Vagina (tissue), 2 donors: Measurements from ENCODE around the gene BCL3. TPM values are rescaled to one million over a fixed set of nuclear protein-coding genes. Genes with fewer than 3 reads are reported as not detected.
"Not testable (repeated sequence)": the region's sequence is repeated elsewhere in the genome, so short reads cannot be mapped to it uniquely, and the experiment has no call there.

Source experiments
- DNase-seq, 2 donors: peaks; one replicate each; pipeline ENCODE4 v3.0.0-alpha.2; 2017; ENCODE audit errors: extremely low spot score in 2 of 2
- H3K27ac ChIP-seq: fragments of 200-600 bp; sonication (generic); one replicate; pipeline ENCODE4 v1.5.1; 2019
- H3K27me3 ChIP-seq: fragments of 200-600 bp; sonication (generic); one replicate; pipeline ENCODE4 v1.5.1; 2019
- H3K36me3 ChIP-seq, 2 donors: fragments of 200-600 bp; sonication (generic); one replicate each; pipeline ENCODE4 v1.5.1; 2017 to 2019
- H3K4me1 ChIP-seq: fragments of 200-600 bp; sonication (generic); one replicate; pipeline ENCODE4 v1.5.1; 2019
- H3K4me3 ChIP-seq, 2 donors: fragments of 200-600 bp; sonication (generic); 1 replicate in 1 of 2; 2 replicates in 1 of 2; pipeline ENCODE4 v1.5.1; 2016 to 2019
- H3K9me3 ChIP-seq: fragments of 200-600 bp; sonication (generic); one replicate; pipeline ENCODE4 v1.5.1; 2019
- POLR2A ChIP-seq, 2 donors: fragments of 450-650 bp; IDR thresholded peaks; one replicate each; pipeline ENCODE4 v1.6.1; 2017; ENCODE audit warnings: antibody characterized with exemption in 2 of 2, mild to moderate bottlenecking in 2 of 2, moderate library complexity in 2 of 2
- POLR2AphosphoS5 ChIP-seq, 2 donors: sonication (generic); formaldehyde crosslinking; IDR thresholded peaks; one replicate each; pipeline ENCODE4 v1.9.0; 2017; ENCODE audit warnings: antibody characterized with exemption in 2 of 2, mild to moderate bottlenecking in 2 of 2, low read depth in 1 of 2; ENCODE audit not compliant: insufficient read depth in 1 of 2
- intact Hi-C: fragments of 100-400 bp; cut with DNase I; formaldehyde crosslinking; loops from one replicate; pipeline ENCODE4 v1.15.1; 2023
- total RNA-seq: library from RNA; depleted of rRNA; stranded (reverse); fragments of >200 nt; gene quantifications from one replicate; pipeline ENCODE4 v1.2.3, GENCODE V29; 2016
- TF ChIP-seq, protein P1 (sequence below), 3 experiments: fragments of 450-650 bp in 2 of 3; fragments of 200-600 bp in 1 of 3; sonication (generic) in 1 of 3; IDR thresholded peaks; one replicate each; pipeline ENCODE4 v1.5.1; 2017 to 2019; ENCODE audit warnings: antibody characterized with exemption in 3 of 3, mild to moderate bottlenecking in 2 of 3, moderate library complexity in 2 of 3

The BCL3 gene
- total RNA-seq, 1 donor from 2014 or later: 86.9 TPM

GRCh38 chr19:44708940-44709339, 39.6 kb upstream of the BCL3 start:
- no peak overlapping the region for H3K4me3 ChIP-seq
- intact Hi-C loops: no loop called here
- H3K27ac ChIP-seq: no peak overlapping the region
- no peaks in the 10 kb centered on the region for H3K27me3 ChIP-seq
- H3K36me3 ChIP-seq: no peaks in the 10 kb centered on the region
- TF ChIP-seq POLR2A (IDR thresholded peaks at IDR 0.05): no peak
- TF ChIP-seq, protein P1, sequence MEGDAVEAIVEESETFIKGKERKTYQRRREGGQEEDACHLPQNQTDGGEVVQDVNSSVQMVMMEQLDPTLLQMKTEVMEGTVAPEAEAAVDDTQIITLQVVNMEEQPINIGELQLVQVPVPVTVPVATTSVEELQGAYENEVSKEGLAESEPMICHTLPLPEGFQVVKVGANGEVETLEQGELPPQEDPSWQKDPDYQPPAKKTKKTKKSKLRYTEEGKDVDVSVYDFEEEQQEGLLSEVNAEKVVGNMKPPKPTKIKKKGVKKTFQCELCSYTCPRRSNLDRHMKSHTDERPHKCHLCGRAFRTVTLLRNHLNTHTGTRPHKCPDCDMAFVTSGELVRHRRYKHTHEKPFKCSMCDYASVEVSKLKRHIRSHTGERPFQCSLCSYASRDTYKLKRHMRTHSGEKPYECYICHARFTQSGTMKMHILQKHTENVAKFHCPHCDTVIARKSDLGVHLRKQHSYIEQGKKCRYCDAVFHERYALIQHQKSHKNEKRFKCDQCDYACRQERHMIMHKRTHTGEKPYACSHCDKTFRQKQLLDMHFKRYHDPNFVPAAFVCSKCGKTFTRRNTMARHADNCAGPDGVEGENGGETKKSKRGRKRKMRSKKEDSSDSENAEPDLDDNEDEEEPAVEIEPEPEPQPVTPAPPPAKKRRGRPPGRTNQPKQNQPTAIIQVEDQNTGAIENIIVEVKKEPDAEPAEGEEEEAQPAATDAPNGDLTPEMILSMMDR (IDR thresholded peaks at IDR 0.05): no peak
- TF ChIP-seq POLR2AphosphoS5 (IDR thresholded peaks at IDR 0.05; ENCODE audit: insufficient read depth in 1 of 2, low read depth in 1 of 2): no peak
- no peaks in the 10 kb centered on the region for H3K4me1 ChIP-seq
- H3K9me3 ChIP-seq: no peaks in the 10 kb centered on the region
- no peak for DNase-seq

- H3K9me3 ChIP-seq, H3K36me3 ChIP-seq, H3K27me3 ChIP-seq, H3K4me3 ChIP-seq, DNase-seq, H3K27ac ChIP-seq, intact Hi-C loops, H3K4me1 ChIP-seq: not testable (repeated sequence)
Observed at GRCh38 chr19:44709434-44710266, 38.9 kb upstream of the BCL3 start.

DNA sequence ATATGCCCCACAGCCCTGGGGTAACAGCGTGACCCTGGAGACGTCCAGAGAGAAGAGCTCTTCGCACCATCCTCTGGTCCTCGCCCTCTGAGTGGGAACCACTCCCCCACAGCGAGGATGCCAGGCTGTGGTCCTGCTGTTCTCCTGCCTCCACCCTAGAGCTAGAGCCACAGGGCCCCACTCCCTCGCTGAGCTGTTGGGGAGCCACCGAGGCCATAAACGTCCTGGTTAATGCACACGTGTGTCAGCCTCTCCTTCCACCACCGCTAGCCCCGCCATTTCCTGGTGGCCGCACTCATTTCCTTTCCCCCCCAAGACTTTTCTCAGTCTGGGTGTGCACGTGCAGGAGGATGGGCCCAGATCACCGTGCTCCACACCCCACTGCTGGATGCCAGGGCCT, 38.0 kb upstream of the BCL3 start:
- intact Hi-C loops: no loop called here
- Histone ChIP-seq H3K27ac (no peak overlapping the region), H3K9me3 (no peaks in the 10 kb centered on the region), H3K27me3 (no peaks in the 10 kb centered on the region), H3K36me3 (no peaks in the 10 kb centered on the region), H3K4me3 (no peak overlapping the region), H3K4me1 (no peaks in the 10 kb centered on the region)
- no peak for DNase-seq
- TF ChIP-seq, protein P1 (IDR thresholded peaks at IDR 0.05): no peak
- no peak for TF ChIP-seq POLR2A (IDR thresholded peaks at IDR 0.05)
- TF ChIP-seq POLR2AphosphoS5 (IDR thresholded peaks at IDR 0.05; ENCODE audit: insufficient read depth in 1 of 2, low read depth in 1 of 2): no peak

GRCh38 chr19:44712864-44713515, 35.5 kb upstream of the BCL3 start:
- TF ChIP-seq POLR2AphosphoS5 (IDR thresholded peaks at IDR 0.05; ENCODE audit: insufficient read depth in 1 of 2, low read depth in 1 of 2) (no peak), POLR2A (IDR thresholded peaks at IDR 0.05) (no peak)
- TF ChIP-seq, protein P1 (IDR thresholded peaks at IDR 0.05): no peak
- Histone ChIP-seq H3K36me3 (no peaks in the 10 kb centered on the region), H3K4me1 (peaks cover 7% of the 10 kb centered on the region), H3K4me3 (no peak overlapping the region), H3K27ac (no peak overlapping the region), H3K27me3 (no peaks in the 10 kb centered on the region), H3K9me3 (no peaks in the 10 kb centered on the region)
- intact Hi-C loops: no loop called here
- no peak for DNase-seq

DNA sequence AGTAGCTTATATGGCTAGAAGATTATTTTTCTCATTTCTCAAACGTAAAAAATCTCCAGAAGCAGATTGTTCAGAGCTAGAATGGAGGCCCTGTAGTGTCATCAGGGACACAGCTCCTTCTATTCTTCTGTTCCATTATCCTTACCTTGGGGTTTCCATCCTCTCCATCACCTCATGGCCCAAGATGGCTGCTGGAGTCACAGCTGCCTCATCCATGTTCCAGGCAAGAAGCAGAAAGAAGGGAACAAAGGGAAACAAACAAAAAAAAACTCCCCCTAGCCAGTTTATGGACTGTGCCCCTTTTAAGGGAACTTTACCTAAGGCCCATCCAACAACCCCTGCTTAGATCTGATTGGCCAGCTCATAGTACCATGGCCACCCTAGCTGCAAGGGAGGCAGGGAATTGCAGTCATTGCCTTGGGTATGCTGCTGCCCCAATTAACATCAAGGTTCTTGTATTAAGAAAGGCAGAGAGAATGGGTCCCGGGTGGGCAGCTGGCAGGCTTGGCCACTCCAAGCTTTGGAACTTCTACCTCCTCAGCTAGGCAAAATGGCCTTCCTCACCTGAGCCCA, 33.8 kb upstream of the BCL3 start:
- H3K27me3 ChIP-seq: no peaks in the 10 kb centered on the region
- DNase-seq: no peak
- H3K4me1 ChIP-seq: peaks cover 22% of the 10 kb centered on the region
- intact Hi-C loops: no loop called here
- H3K9me3 ChIP-seq: no peaks in the 10 kb centered on the region
- no peaks in the 10 kb centered on the region for H3K36me3 ChIP-seq
- no peak overlapping the region for H3K27ac ChIP-seq
- no peak for TF ChIP-seq POLR2A (IDR thresholded peaks at IDR 0.05)
- TF ChIP-seq, protein P1 (IDR thresholded peaks at IDR 0.05): no peak
- TF ChIP-seq POLR2AphosphoS5 (IDR thresholded peaks at IDR 0.05; ENCODE audit: insufficient read depth in 1 of 2, low read depth in 1 of 2): no peak
- H3K4me3 ChIP-seq: no peak overlapping the region
